Measurements from ENCODE around the gene HLX.

HLX gene

GRCh38 chr1:220920967-220921366 lies 41.7 kb downstream of the HLX start:
- CTCF ChIA-PET: no interaction called here
- POLR2A ChIA-PET: no interaction called here
- TF ChIP-seq HDGF (IDR thresholded peaks at IDR 0.05; ENCODE audit: borderline replicate concordance) (no peak), FOXA1 (IDR thresholded peaks at IDR 0.05) (no peak), SUZ12 (IDR thresholded peaks at IDR 0.05) (no peak), ELF4 (IDR thresholded peaks at IDR 0.05) (no peak), L3MBTL2 (conservative IDR thresholded peaks at IDR 0.05) (no peak), CTBP1 (IDR thresholded peaks at IDR 0.05; ENCODE audit: borderline replicate concordance) (no peak)
- DNase-seq (ENCODE audit: extremely low spot score): no peak

GRCh38 chr1:220921498-220921897 lies 42.3 kb downstream of the HLX start:
- CTCF ChIA-PET: no interaction called here
- POLR2A ChIA-PET: no interaction called here
- DNase-seq (ENCODE audit: extremely low spot score): no peak

GRCh38 chr1:220921971-220922635 lies 42.9 kb downstream of the HLX start:
- POLR2A ChIA-PET: no interaction called here
- CTCF ChIA-PET: no interaction called here
- no peak for DNase-seq (ENCODE audit: extremely low spot score)
- TF ChIP-seq SP1 (IDR thresholded peaks at IDR 0.05): no peak
- TF ChIP-seq L3MBTL2 (conservative IDR thresholded peaks at IDR 0.05): no peak
- no peak for TF ChIP-seq ZNF384 (IDR thresholded peaks at IDR 0.05)
- no peak for TF ChIP-seq NFRKB (IDR thresholded peaks at IDR 0.05)
- no peak for TF ChIP-seq SUZ12 (IDR thresholded peaks at IDR 0.05)
- TF ChIP-seq ARNT (IDR thresholded peaks at IDR 0.05): no peak
- no peak for TF ChIP-seq FOXA1 (IDR thresholded peaks at IDR 0.05)
- TF ChIP-seq PKNOX1 (IDR thresholded peaks at IDR 0.05): no peak

More at GRCh38 chr1:220921498-220921897, 42.3 kb downstream of the HLX start:
- no peak for TF ChIP-seq ZNF384 (IDR thresholded peaks at IDR 0.05)
- TF ChIP-seq FOXK2 (IDR thresholded peaks at IDR 0.05): no peak
- TF ChIP-seq SUZ12 (IDR thresholded peaks at IDR 0.05): no peak

- ChIA-PET POLR2A (no interaction called here), CTCF (no interaction called here)
- TF ChIP-seq BHLHE40 (IDR thresholded peaks at IDR 0.05; ENCODE audit: borderline replicate concordance): no peak
- no peak for DNase-seq (ENCODE audit: extremely low spot score)
These were observed 43.7 kb downstream of the HLX start for GRCh38 chr1:220922951-220923350.

- TF ChIP-seq L3MBTL2 (conservative IDR thresholded peaks at IDR 0.05) (no peak), ZNF384 (IDR thresholded peaks at IDR 0.05) (no peak), LEF1 (IDR thresholded peaks at IDR 0.05; ENCODE audit: borderline replicate concordance) (no peak), CTBP1 (IDR thresholded peaks at IDR 0.05; ENCODE audit: borderline replicate concordance) (no peak), NFRKB (IDR thresholded peaks at IDR 0.05) (no peak), BHLHE40 (IDR thresholded peaks at IDR 0.05; ENCODE audit: borderline replicate concordance) (no peak), FOXM1 (IDR thresholded peaks at IDR 0.05; ENCODE audit: borderline replicate concordance) (no peak), TARDBP (IDR thresholded peaks at IDR 0.05) (no peak), SUZ12 (IDR thresholded peaks at IDR 0.05) (no peak), HDGF (IDR thresholded peaks at IDR 0.05; ENCODE audit: borderline replicate concordance) (no peak), ARNT (IDR thresholded peaks at IDR 0.05) (no peak), ELF4 (IDR thresholded peaks at IDR 0.05) (no peak), FOXA1 (IDR thresholded peaks at IDR 0.05) (no peak), FOXK2 (IDR thresholded peaks at IDR 0.05) (no peak), PKNOX1 (IDR thresholded peaks at IDR 0.05) (no peak)
- CTCF ChIA-PET: no interaction called here
- no peak for DNase-seq (ENCODE audit: extremely low spot score)
- POLR2A ChIA-PET: no interaction called here
These were observed 45.2 kb downstream of the HLX start for GRCh38 chr1:220924331-220924970.

- ChIA-PET CTCF (interaction anchor here (0.6 to 1.0 kb wide), 2 partner anchors 167 to 509 kb away, joined by 3 to 7 read pairs; no protein-coding TSS in a partner anchor), POLR2A (no interaction called here)
- no peak for DNase-seq (ENCODE audit: extremely low spot score)
- TF ChIP-seq ELF4 (IDR thresholded peaks at IDR 0.05) (no peak), BHLHE40 (IDR thresholded peaks at IDR 0.05; ENCODE audit: borderline replicate concordance) (no peak), HDGF (IDR thresholded peaks at IDR 0.05; ENCODE audit: borderline replicate concordance) (no peak), ZNF384 (IDR thresholded peaks at IDR 0.05) (no peak), FOXM1 (IDR thresholded peaks at IDR 0.05; ENCODE audit: borderline replicate concordance) (no peak), FOXA1 (IDR thresholded peaks at IDR 0.05) (no peak), CTBP1 (IDR thresholded peaks at IDR 0.05; ENCODE audit: borderline replicate concordance) (no peak), ARNT (IDR thresholded peaks at IDR 0.05) (no peak)
These were observed 46.5 kb downstream of the HLX start for GRCh38 chr1:220925707-220926106.

GRCh38 chr1:220926146-220926545 lies 46.9 kb downstream of the HLX start:
- TF ChIP-seq CTBP1 (IDR thresholded peaks at IDR 0.05; ENCODE audit: borderline replicate concordance) (no peak), FOXK2 (IDR thresholded peaks at IDR 0.05) (no peak), FOXM1 (IDR thresholded peaks at IDR 0.05; ENCODE audit: borderline replicate concordance) (no peak), SUZ12 (IDR thresholded peaks at IDR 0.05) (no peak), FOXA1 (IDR thresholded peaks at IDR 0.05) (no peak), L3MBTL2 (conservative IDR thresholded peaks at IDR 0.05) (no peak), NFRKB (IDR thresholded peaks at IDR 0.05) (no peak), ARNT (IDR thresholded peaks at IDR 0.05) (no peak), ZNF384 (IDR thresholded peaks at IDR 0.05) (no peak), ELF4 (IDR thresholded peaks at IDR 0.05) (no peak), HDGF (IDR thresholded peaks at IDR 0.05; ENCODE audit: borderline replicate concordance) (no peak), PKNOX1 (IDR thresholded peaks at IDR 0.05) (no peak)
- no peak for DNase-seq (ENCODE audit: extremely low spot score)
- POLR2A ChIA-PET: no interaction called here
- CTCF ChIA-PET: interaction anchor here (0.6 to 1.0 kb wide), 2 partner anchors 167 to 509 kb away, joined by 3 to 7 read pairs; no protein-coding TSS in a partner anchor
